HG03045 (cell line): ENCODE measurements around the gene PRKAR1B.

ENCODE experiments used
- ATAC-seq: cut with Tn5 transposase; IDR thresholded peaks from one replicate; pipeline ENCODE4 v1.9.1; 2021; ENCODE audit warnings: mild to moderate bottlenecking, moderate library complexity; ENCODE audit not compliant: unreplicated experiment

PRKAR1B gene

DNA sequence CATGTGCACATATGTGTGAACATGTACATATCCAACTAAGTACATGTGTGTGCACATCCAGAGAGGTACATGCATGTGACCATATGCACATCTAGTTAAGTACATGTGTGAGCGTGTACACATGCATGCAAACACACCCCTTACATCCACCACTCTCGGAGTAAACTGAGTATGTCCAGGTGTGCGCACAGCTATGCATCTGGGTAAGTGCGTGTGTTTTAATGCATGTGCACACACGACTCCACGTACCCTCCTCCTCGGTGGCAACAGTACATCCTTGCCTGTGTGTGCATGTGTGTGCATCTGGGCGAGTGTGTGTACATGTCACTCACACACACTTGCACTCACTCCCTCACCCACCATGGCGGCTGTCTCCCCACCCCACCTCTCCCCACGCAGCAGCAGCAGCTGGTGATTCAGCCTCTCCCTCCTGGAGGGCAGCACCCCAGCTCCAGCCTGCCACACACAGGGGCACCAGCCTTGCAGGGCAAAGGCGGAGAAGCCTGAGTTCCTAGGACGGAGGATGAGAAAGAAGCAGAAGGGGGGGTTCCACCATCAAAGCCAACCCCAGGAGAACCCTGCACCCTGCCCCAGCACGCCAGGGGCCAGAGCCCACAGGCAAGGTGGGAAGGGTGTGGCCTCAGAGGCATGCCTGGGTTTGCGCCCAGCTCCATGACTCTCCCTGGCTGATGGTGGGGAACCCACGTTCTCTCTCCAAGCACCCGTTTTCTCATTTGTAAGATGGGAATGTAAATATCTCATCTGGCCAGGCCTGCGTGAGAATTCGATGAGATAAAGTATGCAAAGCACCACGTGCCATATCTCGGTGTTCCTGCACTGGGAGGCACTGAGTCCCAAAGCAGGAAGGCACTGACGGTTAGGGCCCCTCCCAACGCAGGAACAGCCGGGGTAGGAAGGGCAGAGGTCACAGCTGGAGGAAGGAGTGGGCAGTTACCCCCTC, 28.3 kb downstream of the PRKAR1B start:
- no peak for ATAC-seq

DNA sequence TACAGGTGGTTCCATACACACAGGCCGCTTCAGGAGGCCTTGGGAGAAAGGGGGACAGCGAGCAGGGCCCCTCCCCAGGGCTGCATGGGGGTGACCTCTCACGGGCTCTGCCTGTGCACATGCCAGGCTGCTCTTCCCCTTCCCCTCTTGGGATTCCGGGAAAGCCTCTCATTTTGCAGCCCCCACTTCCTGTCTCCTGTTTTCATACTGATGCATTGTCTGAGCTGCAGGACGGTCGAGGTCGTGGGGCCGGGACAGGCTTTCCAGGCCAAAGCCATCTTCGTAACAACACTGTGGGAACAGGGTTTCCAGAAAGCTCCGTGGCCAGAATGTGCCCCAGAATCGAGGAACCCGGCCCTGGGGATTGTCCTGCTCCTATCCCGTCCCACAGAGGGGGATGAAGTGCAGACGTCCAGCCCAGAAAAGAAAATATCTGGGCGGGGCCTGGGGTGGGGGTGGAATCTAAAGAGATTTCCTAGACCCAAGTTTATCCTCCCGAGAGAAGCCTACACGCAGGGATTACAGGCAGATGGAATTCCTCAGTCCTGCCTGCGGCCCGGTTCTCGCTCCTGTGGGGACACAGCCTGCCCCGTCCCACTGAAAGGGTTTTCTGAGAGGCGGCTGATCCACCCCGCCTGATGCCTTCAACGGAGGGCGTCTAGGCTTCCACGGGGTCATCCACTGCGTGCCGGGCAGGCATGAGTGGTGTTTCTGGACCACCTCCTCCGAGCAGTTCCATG, 30.1 kb downstream of the PRKAR1B start:
- ATAC-seq: no peak

DNA sequence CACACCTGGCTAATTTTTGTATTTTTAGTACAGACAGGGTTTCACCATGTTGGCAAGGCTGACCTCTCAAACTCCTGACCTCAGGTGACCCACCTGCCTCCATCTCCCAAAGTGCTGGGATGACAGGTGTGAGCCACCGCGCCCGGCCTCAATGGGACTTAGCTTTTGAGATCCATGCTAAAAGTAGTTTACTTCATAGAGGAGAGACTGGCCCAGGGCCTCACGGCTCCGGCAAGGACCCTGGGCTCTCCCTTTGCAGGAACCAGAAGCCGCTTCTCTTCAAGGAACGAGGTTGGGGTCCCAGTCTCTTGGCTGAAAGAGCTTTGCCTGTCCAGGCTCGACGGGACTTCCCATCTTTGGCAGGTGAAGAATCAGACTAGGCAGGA, 30.7 kb downstream of the PRKAR1B start:
- no peak for ATAC-seq

DNA sequence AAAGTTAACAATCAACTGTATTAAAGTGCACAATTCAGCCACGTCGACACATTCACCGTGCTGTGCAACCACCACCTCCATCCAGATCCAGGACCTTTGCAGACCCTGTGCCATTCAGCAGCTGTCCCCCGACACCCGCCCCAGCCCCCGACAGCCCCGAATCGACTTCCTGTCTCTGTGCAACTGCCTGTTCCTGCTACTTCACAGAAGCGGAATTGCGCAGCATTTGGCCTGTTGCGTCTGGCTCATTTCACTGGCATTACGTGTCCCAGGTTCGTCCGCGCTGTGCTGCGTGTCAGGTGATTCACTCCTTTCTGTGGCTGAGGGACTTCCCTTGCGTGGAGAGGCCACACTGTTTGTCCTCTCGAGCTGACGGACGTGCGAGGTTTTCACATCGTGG, 33.8 kb downstream of the PRKAR1B start:
- ATAC-seq: no peak

DNA sequence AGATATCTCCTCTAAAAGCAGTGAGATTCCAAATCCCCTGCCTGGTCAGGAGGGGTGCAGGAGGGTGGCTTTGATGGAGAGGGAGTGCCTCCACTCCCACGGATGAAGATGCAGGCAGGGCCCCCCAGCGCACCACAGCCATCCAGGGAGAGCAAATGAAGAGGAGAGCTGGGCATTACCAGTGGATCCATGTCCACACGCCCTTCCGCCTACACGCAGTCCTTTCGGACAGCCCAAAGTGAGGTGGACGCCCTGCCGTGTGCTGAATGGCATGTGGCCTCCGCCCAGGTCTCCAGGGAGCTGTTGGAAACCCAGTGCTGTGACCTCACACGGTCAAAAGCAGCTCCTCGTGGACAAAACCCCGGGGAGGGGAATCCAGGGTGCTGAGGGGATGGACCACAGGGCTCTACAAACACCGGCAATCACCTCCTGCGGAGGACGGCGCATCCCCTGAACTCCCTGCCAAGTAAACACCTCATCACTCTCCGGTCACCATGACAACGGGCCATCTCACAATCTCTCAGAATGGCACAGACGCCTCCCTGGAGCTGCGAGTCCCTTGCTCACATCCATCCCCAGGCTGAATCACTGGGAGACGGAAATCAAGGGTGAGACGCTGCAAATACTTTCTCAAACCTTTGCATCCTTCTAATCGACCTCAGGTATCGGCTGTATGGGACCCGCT, 35.6 kb downstream of the PRKAR1B start:
- ATAC-seq: no peak

DNA sequence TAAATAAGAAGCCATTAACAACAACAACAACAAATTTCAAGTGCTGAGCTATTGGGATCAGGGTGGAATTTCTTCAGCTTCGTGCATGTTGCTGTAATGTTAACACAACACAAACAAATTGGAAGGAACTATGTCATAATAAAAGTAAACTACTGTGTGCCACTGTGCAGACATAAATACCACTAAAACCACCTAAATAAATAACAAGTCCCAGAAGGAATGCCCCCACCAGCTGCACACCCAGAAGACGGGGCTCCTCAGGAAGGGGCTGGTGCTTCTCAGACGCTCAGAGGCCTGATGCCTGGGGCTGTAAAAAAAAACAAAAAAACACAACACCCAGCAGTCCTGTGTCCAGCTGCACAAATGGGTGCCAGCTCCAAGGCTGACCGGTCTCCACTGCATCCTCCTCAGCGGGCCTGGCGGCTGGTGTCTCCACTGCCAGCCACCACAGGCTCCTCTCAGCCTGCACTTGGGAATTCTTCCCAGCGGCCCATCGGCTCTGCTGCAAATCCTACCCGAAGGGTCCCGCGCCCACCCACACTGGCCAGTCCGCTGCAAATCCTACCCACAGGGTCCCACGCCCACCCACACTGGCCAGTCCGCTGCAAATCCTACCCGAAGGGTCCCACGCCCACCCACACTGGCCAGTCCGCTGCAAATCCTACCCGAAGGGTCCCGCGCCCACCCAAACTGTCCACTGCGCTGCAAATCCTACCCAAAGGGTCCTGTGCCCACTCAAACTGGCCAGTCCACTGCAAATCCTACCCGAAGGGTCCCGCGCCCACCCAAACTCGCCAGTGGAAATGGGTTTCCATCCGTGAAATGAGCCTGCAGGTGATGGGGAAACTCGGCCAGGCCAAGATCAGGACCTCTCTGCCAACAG, 36.4 kb downstream of the PRKAR1B start:
- ATAC-seq: no peak

DNA sequence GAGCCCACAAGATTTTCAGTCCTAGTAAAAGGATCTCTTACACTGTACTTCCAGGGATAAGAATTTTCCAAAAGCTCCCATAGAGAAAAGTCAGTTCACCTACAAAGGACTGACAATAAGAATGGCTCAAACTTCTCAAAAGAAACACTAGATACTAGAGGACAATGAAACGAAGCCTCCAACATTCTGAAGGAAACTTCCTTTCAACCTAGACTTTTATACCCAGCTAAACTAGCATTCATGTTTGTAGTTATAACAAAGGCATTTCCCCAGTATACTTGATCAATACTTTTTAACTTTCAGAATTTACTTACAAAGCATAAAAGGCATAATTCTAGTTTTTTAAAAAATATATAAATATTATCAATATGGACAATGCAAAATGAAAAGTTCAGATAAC, 41.5 kb downstream of the PRKAR1B start:
- no peak for ATAC-seq

DNA sequence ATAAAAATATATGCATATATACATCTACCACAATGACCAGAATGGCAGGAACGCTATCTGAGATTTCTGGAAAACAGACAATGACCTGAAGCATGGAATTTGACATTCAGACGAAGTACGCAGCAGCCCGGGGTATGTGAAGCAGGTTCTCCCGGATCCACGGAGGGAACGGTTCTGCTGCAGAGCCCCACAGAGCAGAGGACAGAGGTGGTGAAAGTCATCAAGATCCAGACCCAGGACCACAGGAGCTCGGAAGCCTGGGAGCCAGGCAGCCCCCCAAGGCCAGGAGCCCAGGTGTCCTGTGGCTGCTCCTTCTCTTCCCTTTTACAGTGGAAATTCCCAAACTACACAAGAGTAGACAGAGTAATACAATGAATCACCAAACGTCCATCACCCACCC, 42.7 kb downstream of the PRKAR1B start:
- no peak for ATAC-seq

DNA sequence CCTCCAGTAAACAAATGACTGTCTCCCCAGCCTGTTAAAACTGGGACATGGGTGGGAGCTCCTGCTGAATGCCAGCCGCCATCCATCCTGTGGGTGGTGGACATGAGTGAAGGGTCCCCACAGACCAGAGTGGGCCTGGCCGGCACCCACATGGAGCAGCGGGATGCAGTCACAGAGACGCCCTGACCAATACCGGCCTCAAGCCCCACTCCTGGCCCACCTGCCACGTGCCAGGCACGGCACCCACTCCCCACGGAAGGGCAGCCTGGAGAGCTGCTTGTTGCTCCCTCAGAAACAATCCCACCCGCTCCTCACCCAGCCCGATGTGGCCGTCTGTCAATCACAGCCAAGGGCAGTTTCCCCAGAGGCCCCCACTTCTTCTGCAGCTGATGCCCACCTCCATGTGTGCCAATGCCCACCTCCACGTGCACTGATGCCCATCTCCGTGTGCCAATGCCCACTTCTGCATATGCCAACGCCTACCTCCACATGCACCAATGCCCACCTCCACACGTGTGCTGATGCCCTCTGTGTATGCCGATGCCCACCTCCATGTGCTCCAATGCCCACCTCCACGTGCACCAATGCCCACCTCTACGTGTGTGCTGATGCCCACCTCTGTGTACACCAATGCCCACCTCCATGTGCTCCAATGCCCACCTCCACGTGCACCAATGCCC, 43.4 kb downstream of the PRKAR1B start:
- ATAC-seq: no peak

DNA sequence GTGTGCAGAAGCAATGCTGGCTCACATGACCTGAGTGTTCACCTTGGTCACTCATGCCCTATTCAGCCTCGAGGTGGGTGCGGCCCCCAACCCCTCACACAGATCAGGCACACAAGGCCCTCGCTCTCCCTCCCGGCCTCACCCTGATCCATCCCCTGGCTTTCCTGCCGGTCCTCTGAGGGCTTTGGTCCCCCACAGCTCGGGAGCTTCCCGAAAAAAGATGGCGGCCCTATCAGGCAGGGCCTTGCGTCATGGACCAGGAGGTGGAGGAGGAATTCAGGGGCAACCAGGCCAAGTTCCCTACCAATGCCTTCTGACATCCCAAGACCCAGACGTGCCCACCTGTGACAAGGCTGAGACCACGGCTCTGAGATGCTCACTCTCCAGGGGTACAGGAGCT, 44.3 kb downstream of the PRKAR1B start:
- no peak for ATAC-seq

DNA sequence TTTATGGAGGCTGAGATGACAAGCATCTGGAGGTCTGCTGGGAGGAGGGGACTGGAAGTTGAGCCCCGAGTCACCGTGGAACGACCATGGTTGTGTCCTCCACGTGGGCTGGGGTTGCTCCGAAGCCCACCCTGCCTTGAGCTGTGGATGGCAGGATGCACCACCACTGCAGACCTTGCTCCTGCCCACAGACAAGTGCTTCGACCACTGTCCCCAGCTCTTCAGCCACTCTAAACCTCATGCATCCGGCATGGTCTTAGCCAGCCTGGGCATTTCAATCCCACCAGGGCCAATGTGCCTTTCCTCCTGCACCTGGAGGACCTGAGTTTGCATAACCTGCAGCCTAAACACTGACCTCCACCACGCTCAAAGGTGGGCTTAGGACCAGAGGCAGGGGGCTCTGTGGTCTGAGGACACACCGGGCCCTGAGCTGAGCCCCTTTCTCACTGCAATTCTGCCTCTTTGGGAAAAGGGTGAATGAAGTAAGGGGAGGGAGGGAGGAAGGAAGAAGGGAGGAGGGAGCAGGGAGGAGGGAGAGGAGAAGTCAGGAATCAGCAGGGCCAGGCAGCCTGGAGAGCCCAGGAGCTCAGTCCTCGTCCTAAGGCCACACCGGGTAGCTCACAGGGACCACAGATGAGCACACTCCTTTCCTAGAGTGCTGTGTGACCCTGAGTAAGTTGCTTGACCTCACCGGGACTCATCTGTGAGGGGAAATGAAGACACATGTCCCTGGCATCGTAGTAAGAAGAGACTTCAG, 45.4 kb downstream of the PRKAR1B start:
- no peak for ATAC-seq

DNA sequence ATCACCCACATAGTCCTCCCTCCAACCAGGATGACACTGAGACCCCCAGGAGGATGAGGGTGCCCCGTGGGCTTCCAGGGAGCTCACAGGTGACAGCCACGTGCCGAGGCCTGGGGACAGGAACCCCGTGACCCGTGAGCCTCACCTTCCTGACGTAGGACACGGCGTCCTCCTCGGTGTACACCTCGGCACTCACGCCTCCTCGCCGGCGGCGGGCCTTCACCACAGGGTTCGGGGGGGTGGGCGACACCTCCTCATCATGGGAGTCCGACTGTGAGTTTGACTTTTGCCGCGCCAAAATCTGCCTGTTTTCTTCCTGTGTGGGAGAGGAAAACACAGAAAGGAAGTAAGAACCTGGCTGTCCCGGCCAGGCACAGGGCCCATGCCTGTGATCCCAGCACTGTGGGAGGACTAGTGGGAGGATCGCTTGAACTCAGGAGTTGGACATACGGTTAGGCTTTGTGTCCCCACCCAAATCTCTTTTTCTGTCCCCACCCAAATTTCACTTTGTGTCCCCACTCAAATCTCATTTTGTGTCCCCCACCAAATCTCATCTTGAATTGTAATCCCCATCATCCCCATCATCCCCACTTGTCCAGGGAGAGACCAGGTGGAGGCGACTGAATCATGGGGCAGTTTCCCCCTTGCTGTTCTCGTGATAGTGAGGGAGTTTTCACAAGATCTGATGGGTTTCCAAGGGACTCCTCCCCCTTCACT, 46.5 kb downstream of the PRKAR1B start:
- no peak for ATAC-seq

DNA sequence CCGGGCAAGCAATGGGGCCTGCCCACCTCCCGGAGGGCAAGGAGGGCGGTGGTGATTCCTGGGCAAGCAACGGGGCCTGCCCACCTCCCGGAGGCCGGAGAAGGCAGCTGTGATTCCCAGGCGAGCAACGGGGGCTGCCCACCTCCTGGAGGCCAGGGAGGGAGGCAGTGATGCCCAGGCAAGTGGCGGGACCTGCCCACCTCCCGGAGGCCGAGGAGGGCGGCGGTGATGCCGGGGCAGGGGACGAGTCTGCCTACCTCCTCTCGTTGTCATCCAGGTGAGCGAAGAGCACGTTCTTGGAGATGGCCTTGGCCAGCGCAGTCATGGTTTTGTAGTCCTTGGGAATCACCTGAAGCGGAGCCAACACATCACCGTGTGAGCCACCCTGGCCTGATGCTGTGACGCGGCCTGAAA, 50.1 kb downstream of the PRKAR1B start:
- no peak for ATAC-seq

DNA sequence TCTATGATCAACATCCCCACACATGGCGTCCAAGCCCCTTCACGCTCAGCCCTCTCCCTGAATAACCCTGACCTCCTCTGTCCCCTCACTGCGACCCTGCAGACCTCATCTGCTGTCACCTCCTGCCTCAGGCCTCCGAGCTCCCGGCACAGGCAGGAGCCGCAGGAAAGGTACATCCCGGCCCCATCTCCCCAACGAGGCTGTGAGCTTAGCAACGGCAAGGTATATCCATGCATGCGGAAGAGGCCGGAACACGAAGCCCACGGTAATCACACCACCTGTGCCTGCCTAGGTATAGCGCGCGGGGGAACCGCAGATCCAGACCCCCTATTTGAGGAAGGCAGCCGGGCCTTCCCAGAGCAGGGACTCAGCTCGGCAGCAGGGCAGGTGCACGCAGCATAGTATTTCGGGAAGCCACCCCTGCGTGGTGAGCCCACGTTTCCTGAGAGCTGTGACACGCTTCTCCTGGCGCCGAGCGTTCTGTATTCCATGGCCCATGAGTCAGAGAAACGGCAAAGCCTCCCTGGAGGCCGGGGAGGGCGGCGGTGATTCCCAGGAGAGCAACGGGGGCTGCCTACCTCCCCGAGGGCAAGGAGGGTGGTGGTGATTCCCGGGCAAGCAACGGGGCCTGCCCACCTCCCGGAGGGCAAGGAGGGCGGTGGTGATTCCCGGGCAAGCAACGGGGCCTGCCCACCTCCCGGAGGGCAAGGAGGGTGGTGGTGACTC, 50.7 kb downstream of the PRKAR1B start:
- no peak for ATAC-seq

DNA sequence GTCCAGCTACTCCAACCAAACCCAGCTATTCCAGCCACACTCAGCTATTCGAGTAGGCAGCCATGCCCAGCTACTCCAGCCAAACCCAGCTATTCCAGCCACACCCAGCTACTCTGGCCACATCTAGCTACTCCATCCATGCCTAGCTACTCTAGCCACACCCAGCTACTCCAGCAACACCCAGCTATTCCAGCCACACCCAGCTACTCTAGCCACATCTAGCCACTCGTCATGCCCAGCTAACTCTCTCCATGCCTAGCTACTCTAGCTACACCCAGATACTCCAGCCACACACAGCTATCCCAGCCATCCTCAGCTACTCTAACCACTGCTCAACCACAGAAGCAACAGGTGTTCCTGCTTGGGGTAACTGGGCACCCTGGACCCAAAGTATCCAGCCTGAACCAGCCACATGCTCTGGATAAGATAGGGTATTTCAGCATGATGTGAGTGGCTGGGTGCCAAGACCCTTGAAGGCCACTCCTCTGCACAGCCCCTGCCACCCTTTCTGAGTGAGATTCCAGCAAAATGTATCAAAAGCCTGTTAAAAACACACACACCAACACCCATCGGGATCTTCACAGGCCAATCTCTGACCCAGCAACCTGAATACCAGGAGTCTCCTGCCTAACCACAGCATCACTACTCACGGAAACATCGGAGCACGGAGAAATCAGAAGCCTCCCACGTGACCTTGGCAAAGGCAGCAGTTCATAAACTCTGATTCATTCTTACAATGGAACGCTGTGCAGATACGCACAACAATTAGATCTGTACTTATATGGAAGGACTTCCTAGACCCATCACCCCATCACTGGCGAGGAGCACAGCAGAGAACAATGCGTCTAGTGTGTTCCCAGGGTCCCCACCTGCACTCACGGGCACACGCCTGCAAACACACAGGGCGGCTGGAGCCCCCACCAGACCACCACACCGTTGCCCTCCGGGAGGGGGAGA, 52.3 kb downstream of the PRKAR1B start:
- ATAC-seq: no peak

DNA sequence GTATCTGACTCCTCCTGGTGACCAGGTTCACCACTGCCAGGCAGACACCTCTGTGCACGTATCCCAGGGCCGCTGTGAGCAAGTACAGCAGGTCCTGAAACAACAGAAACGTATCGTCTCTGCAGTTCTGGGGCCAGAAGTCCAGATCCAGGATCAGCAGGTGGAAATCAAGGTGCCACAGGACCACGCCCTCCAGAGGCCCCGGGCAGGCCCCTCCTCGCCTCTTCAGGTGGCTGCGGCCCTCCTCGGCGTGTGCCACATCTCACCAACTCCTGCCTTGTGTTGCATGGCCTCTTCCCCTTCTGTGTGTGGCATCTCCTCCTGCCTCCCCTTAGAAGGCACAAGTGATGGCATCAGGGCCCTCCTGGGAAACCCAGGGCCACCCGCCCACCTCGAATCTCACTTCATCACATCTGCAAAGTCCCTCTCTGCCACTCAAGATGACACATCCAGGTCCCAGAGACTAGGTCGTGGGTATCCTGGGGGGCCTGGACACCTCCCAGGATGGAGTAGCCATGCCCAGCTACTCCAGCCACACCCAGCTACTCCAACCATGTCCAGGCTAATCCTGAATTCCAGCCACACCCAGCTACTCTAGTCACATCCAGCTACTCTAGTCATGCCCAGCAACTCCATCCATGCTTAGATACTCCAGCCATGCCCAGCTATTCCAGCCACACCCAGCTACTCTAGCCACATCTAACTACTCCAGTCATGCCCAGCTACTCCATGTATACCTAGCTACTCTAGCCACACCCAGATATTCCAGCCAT, 53.2 kb downstream of the PRKAR1B start:
- ATAC-seq: no peak
